Prostate gland (tissue), 2 donors: ENCODE results near the gene HSPD1.

Experiments used
- CTCF ChIP-seq, 4 experiments: fragments of 200-600 bp in 2 of 4; fragments of 450-650 bp in 2 of 4; sonication (generic) in 2 of 4; IDR thresholded peaks; 1 replicate in 3 of 4; 2 replicates in 1 of 4; pipeline ENCODE4 v1.5.1; 2016 to 2019; ENCODE audit warnings: antibody characterized with exemption in 4 of 4, mild to moderate bottlenecking in 2 of 4, moderate library complexity in 2 of 4
- POLR2A ChIP-seq: fragments of 450-650 bp; IDR thresholded peaks from one replicate; pipeline ENCODE4 v1.6.1; 2016; ENCODE audit warnings: antibody characterized with exemption, mild to moderate bottlenecking
- POLR2AphosphoS5 ChIP-seq: sonication (generic); formaldehyde crosslinking; IDR thresholded peaks from one replicate; pipeline ENCODE4 v1.6.1; 2017; ENCODE audit warnings: antibody characterized with exemption

- TF ChIP-seq POLR2A (no peak), CTCF (IDR thresholded peaks at IDR 0.05) (no peak), POLR2AphosphoS5 (no peak)
Measured at GRCh38 chr2:197506658-197507057, 7.0 kb upstream of the HSPD1 start.
